Neutrophil (primary cell): ENCODE measurements around the gene TNFSF9.
"Not testable (repeated sequence)": the region's sequence is repeated elsewhere in the genome, so short reads cannot be mapped to it uniquely, and the experiment has no call there.

Experiments
- H3K27ac ChIP-seq: fragments of 200-600 bp; sonication (generic); 2 replicates; pipeline ENCODE4 v1.5.1; 2016; ENCODE audit warnings: mild to moderate bottlenecking, moderate library complexity
- H3K27me3 ChIP-seq: fragments of 200-600 bp; sonication (generic); 2 replicates; pipeline ENCODE4 v1.6.0; 2016; ENCODE audit warnings: mild to moderate bottlenecking
- H3K36me3 ChIP-seq: fragments of 200-600 bp; sonication (generic); 2 replicates; pipeline ENCODE4 v1.5.1; 2017
- H3K4me1 ChIP-seq, 2 experiments: fragments of 200-600 bp in 1 of 2; sonication (generic) in 1 of 2; 1 replicate in 1 of 2; 2 replicates in 1 of 2; pipeline versions ENCODE4 v1.5.1 to v1.6.1; 2013 to 2016; ENCODE audit warnings: low read depth in 1 of 2, low read length in 1 of 2, mild to moderate bottlenecking in 1 of 2, moderate library complexity in 1 of 2; ENCODE audit not compliant: control insufficient read depth in 1 of 2, insufficient read depth in 1 of 2
- H3K4me3 ChIP-seq, 2 experiments: fragments of 200-600 bp in 1 of 2; sonication (generic) in 1 of 2; 1 replicate in 1 of 2; 2 replicates in 1 of 2; pipeline ENCODE4 v1.5.1; 2013 to 2016; ENCODE audit warnings: low read depth in 1 of 2, low read length in 1 of 2, mild to moderate bottlenecking in 1 of 2, moderate library complexity in 1 of 2
- H3K9me3 ChIP-seq: fragments of 200-600 bp; sonication (generic); 2 replicates; pipeline ENCODE4 v1.5.1; 2016
- CTCF ChIP-seq: fragments of 200-600 bp; sonication (generic); IDR thresholded peaks from 2 replicates; pipeline ENCODE4 v1.5.1; 2016; ENCODE audit warnings: antibody characterized with exemption

Gene TNFSF9

GRCh38 chr19:6576869-6577475 is 46.1 kb downstream of the TNFSF9 start:
- Histone ChIP-seq H3K4me1 (no peaks in the 10 kb centered on the region), H3K36me3 (no peaks in the 10 kb centered on the region), H3K9me3 (no peaks in the 10 kb centered on the region), H3K27me3 (peaks cover 15% of the 10 kb centered on the region), H3K27ac (no peak overlapping the region), H3K4me3 (no peak overlapping the region)
- no peak for TF ChIP-seq CTCF

GRCh38 chr19:6577476-6578125 is 46.8 kb downstream of the TNFSF9 start:
- Histone ChIP-seq H3K27me3 (peaks cover 9% of the 10 kb centered on the region), H3K36me3 (no peaks in the 10 kb centered on the region), H3K9me3 (no peaks in the 10 kb centered on the region), H3K27ac (no peak overlapping the region), H3K4me3 (no peak overlapping the region), H3K4me1 (no peaks in the 10 kb centered on the region)
- TF ChIP-seq CTCF: no peak

GRCh38 chr19:6579450-6580178 is 48.8 kb downstream of the TNFSF9 start:
- Histone ChIP-seq H3K9me3 (no peaks in the 10 kb centered on the region), H3K27me3 (no peaks in the 10 kb centered on the region), H3K27ac (no peak overlapping the region), H3K4me1 (no peaks in the 10 kb centered on the region), H3K4me3 (no peak overlapping the region), H3K36me3 (no peaks in the 10 kb centered on the region)
- TF ChIP-seq CTCF: no peak

GRCh38 chr19:6580313-6580712 is 49.5 kb downstream of the TNFSF9 start:
- Histone ChIP-seq H3K36me3 (no peaks in the 10 kb centered on the region), H3K4me1 (no peaks in the 10 kb centered on the region), H3K4me3 (no peak overlapping the region), H3K9me3 (no peaks in the 10 kb centered on the region), H3K27me3 (no peaks in the 10 kb centered on the region), H3K27ac (no peak overlapping the region)
- no peak for TF ChIP-seq CTCF

- H3K36me3 ChIP-seq, H3K9me3 ChIP-seq, H3K4me3 ChIP-seq, H3K4me1 ChIP-seq, H3K27ac ChIP-seq: not testable (repeated sequence)
- H3K27me3 ChIP-seq: peaks cover 24% of the 10 kb centered on the region
Observed at GRCh38 chr19:6582515-6583484, 52.0 kb downstream of the TNFSF9 start.
